ENCODE measurements around the gene MCU.

DNA sequence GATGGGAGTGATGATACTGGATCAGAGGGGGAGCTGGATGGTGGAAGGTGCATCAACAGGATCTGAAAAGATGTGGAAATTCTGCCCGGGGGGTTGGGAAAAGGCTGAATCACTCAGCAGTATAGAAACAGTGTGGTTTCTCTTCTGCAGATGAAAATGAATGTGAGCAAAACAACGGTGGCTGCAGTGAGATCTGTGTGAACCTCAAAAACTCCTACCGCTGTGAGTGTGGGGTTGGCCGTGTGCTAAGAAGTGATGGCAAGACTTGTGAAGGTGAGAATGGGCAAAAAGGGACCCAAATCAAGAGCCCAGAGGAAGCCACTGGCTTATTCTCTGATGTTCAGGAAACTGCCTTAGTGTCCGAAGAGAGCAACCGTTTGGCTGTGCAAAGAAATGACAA, 214.5 kb downstream of the MCU start:
- TF ChIP-seq, protein P1, sequence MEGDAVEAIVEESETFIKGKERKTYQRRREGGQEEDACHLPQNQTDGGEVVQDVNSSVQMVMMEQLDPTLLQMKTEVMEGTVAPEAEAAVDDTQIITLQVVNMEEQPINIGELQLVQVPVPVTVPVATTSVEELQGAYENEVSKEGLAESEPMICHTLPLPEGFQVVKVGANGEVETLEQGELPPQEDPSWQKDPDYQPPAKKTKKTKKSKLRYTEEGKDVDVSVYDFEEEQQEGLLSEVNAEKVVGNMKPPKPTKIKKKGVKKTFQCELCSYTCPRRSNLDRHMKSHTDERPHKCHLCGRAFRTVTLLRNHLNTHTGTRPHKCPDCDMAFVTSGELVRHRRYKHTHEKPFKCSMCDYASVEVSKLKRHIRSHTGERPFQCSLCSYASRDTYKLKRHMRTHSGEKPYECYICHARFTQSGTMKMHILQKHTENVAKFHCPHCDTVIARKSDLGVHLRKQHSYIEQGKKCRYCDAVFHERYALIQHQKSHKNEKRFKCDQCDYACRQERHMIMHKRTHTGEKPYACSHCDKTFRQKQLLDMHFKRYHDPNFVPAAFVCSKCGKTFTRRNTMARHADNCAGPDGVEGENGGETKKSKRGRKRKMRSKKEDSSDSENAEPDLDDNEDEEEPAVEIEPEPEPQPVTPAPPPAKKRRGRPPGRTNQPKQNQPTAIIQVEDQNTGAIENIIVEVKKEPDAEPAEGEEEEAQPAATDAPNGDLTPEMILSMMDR (IDR thresholded peaks at IDR 0.05), result no peak
- no peak for TF ChIP-seq POLR2A (IDR thresholded peaks at IDR 0.05)
